SKM-1 treated with dmso at 0.1 percent for 144 hours (cell line): ENCODE measurements around the gene CDK5.

ENCODE experiments used
- DNase-seq: peaks from one replicate; lab custom pipeline; 2025; ENCODE audit not compliant: unreplicated experiment; lab: John Stamatoyannopoulos, UW

Gene CDK5

DNA sequence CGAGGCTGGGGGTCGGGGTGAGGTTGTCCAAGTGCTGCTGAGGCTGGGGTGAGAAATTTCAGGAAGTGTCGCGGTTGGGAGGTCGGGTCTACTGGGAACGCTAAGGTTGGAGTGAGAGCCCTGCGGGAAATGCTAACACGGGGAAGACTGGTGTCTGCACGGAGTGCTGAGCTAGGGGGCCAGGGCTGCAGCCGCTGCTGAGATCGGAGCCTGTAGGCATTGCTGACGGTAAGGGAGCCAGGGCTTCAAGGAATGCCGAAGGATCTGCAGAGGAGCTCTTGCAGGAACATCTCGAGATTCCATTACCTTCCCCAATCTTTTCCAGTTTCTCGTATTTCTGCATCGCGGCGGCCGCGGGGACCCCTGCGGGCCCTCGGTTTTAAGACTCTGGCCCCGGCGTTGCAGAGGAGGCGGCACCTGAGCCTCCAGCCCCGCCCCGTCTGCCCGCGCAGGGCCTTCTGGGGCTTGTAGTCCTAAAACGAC lies at the start of gene CDK5:
CDK5 (minus strand) TSS at position 392 of the 483 bp plus-strand sequence; CDS start at position 343, 49 bp downstream.
- no peak for DNase-seq

DNA sequence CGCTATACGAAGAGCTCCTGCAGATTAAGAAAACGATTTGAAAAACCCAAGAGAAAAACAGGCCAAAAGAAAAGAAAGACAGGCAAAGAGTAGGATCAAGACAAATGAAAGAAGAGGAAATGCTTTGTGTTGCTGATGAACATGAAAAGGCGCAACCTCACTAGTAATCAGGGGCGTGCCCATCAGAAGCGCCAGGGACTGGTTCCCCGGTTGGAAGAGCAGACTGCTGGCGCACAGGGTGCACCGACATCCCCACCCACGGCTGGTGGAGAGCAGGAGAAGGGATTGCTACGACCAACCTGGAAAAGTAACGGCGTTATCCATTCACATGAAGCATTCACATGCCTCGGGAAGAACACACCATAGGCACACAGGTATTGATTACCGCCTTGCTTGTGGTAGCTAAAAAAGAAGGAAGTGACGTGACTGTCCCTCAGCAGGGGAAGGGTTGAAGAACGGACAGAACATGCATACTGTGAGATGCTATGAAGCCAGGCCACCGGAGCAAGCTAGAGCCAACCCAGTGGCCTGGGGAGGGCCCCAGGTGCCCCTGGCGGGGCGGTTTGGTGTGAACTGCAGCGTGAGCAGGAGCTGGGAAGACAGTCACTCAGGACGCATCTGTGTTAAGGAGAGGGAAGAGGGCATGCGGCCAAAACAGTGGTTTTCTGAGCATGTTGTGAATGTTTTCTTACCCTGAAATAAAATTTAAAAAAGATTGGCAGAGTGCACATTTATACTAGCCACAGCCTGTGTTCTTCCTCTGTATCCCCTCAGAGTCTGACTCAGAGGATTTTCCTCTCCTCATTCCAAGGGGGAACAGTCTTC lies 46.9 kb upstream of the CDK5 start:
- DNase-seq = no peak

- no peak for DNase-seq
Measured at GRCh38 chr7:151103973-151104372, 46.3 kb upstream of the CDK5 start.

- no peak for DNase-seq
Measured at GRCh38 chr7:151102991-151103390, 45.3 kb upstream of the CDK5 start.

GRCh38 chr7:151101621-151102396 lies 44.1 kb upstream of the CDK5 start:
- DNase-seq = no peak

GRCh38 chr7:151100921-151101320 lies 43.2 kb upstream of the CDK5 start:
- no peak for DNase-seq

GRCh38 chr7:151099486-151100211 lies 42.0 kb upstream of the CDK5 start:
- DNase-seq = no peak

DNA sequence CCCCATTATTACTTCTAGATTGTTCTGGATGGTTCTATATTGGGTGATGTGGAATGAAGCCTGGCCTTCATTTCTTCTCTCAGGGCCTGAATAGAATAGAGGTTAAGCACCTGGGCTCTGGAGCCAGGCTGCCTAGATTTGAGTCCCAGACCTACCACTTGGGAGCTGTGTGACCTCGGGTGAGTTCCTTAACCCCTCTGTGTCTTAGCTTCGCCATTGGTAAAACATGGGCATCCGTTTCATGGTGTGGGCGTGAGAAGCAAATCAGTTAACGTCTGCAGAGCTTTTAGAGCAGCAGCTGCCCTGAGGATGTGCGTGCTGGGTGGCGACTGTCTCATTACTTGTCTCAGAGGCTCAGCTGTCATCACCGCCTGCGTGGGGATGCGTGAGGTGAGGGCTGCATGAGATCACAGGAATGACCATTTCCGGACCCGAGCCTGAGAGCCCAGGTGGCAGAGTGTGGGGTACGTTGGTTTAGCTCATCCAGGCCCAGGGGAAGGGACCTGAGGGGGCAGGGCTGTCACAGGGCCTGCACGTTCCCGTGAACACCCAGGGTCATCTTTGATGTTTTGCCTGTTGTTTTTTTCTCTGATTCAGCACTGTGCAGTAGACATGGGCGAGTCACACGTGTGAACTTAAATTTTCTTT lies 38.3 kb upstream of the CDK5 start:
- no peak for DNase-seq

- no peak for DNase-seq
Measured at GRCh38 chr7:151095123-151095797, 37.6 kb upstream of the CDK5 start.

DNA sequence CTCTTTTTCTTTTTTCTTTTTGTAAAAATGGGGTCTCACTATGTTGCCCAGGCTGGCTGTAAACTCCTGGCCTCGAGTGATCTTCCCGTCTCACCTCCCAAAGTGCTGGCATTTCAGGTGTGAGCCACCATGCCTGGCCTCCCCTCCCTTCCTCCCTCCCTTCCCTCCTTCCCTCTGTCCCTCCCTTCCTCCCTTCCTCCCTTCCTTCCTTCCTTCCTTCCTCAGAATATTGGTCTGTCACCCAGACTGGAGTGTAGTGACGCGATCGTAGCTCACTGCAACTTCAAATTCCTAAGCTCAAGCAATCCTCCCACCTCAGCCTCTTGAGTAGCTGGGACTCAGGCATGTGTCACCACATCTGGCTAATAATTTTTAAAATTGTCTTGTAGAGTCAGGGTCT lies 37.0 kb upstream of the CDK5 start:
- DNase-seq = no peak

- DNase-seq = no peak
Measured at GRCh38 chr7:151093748-151094147, 36.1 kb upstream of the CDK5 start.

GRCh38 chr7:151091988-151092387 lies 34.3 kb upstream of the CDK5 start:
- DNase-seq = no peak

DNA sequence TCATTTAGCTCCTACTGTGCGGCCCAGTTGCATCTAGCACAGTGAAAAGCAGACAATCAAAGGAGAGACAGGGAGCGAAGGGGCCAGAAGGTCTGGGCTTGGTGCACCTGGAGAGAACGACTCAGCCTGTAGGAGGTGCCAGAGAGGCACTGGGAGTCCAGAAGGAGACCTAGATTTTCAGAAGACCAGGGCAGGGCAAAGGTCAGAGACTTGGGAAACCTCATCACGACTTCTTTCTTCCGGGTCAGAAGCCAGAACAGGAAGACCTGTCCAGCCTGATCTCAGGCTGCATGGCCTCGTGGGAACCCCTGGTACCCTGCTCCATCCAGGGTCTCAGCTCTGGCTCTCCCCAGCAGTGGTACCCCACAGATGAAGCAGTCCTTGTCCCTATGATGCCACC lies 33.7 kb upstream of the CDK5 start:
- peak; percentile 3 for DNase-seq

- DNase-seq = no peak
Measured at GRCh38 chr7:151091003-151091402, 33.3 kb upstream of the CDK5 start.

GRCh38 chr7:151089893-151090730 lies 32.4 kb upstream of the CDK5 start:
- DNase-seq = no peak

DNA sequence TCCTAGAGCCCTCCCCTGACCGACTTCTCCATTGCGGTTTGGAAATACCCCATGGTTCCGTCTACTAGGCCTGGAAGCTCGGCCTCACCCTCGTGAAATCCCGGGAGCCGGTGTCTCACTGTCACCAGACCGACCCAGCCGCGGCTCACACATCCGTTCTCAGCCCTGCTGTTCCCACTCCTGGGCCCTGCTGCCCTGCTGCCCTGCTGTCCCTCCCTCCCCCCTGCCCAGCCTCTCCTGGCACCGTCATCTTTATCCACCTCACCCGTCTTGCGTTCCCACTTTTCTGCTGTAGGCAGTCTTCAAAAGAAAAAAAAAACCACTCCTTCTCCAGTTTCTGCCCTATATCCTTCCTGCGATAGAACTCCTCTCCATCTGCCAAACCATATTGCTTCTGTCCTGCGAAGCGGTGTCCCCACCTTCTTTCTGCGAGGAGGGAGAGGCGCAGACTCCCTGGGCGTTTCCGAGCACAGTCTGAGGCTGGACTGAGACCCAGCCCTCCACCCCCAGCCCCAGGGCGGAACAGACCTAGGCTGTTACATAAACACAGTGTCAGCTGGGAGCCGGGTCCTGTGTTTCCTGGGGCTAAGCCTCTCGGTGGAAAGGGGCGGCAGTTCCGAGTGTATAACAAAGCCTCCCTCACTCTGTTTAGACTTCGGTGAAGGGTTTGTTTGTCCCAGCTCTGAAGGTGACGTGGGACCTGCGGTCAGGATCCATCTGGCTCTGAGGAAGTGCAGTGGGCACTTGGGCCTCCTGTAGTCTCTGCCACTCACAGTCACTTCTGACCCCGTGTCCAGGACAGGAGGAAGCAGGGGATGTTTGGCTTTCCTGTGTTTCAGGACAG lies 31.4 kb upstream of the CDK5 start:
- DNase-seq = no peak

DNA sequence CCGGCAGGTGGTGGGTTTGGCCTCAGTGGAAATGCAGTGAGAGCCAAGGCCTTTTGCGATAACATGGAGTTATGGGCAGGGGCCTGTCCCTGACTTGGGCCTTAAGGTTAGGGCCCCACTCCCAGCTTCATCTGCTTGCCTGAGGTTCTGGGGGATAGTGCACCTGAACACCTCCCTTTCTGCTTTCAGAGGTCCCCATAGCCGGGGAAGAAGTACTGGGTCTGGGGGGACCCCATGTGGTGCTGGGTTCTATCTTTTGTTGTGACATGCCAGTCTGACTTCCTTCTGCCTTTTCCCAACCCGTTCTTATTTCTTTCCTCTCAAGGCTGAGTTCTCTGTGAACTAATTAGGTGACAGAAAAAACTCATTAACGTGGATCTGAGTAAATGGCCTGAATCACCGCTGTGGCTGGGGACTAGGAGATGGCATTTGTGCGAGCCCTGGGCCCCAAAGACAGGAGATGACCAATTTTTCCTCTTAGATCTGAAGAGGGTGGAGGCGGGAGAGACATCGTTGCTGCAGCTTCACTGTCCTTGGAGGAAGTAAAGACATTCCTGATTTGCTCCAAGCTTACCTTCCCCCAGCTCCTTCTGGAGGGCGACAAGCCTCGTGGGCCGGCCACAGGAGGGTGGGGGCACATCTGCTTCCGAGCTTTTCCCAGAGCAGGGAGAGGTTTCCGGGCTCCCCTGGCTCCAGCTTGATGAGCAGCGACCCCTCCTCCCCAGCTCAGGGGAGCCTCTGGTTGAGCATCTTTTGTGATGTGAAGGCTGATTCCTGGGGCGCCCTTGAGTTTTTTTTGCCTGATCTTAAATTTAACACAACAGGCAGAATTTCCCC lies 30.5 kb upstream of the CDK5 start:
- no peak for DNase-seq
